Prostate gland (tissue), 2 donors: Measurements from ENCODE around the gene MAB21L1.

ENCODE experiments used
- POLR2A ChIP-seq: fragments of 450-650 bp; IDR thresholded peaks from one replicate; pipeline ENCODE4 v1.6.1; 2016; ENCODE audit warnings: antibody characterized with exemption, mild to moderate bottlenecking
- TF ChIP-seq, protein P1 (sequence below), 4 experiments: fragments of 200-600 bp in 2 of 4; fragments of 450-650 bp in 2 of 4; sonication (generic) in 2 of 4; IDR thresholded peaks; 1 replicate in 3 of 4; 2 replicates in 1 of 4; pipeline ENCODE4 v1.5.1; 2016 to 2019; ENCODE audit warnings: antibody characterized with exemption in 4 of 4, mild to moderate bottlenecking in 2 of 4, moderate library complexity in 2 of 4

DNA sequence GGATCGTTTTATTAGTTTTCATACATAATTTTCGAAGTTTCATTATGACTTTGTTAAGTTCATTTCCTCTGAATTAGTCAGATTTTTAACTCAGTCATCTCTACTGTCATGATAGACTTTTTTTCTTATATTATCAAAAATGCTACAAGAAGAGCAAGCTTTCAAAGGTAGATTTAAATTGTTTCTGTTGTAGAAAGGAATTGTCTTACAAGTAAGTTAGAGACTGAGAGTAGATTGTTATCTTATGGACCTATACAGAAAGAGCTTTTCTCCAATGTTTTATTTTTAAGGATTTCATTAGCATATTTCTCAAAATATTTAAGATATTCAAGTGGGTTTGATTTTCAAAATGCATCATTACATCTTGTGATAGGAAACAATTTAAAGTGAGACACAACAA is 2.7 kb downstream of the MAB21L1 start:
- no peak for TF ChIP-seq POLR2A
- TF ChIP-seq, protein P1, sequence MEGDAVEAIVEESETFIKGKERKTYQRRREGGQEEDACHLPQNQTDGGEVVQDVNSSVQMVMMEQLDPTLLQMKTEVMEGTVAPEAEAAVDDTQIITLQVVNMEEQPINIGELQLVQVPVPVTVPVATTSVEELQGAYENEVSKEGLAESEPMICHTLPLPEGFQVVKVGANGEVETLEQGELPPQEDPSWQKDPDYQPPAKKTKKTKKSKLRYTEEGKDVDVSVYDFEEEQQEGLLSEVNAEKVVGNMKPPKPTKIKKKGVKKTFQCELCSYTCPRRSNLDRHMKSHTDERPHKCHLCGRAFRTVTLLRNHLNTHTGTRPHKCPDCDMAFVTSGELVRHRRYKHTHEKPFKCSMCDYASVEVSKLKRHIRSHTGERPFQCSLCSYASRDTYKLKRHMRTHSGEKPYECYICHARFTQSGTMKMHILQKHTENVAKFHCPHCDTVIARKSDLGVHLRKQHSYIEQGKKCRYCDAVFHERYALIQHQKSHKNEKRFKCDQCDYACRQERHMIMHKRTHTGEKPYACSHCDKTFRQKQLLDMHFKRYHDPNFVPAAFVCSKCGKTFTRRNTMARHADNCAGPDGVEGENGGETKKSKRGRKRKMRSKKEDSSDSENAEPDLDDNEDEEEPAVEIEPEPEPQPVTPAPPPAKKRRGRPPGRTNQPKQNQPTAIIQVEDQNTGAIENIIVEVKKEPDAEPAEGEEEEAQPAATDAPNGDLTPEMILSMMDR (IDR thresholded peaks at IDR 0.05): no peak
